Esophagus squamous epithelium (tissue), 4 donors: ENCODE data around the gene MTCH1.

Source experiments
- CTCF ChIP-seq, 6 experiments: fragments of 450-650 bp in 4 of 6; fragments of 200-600 bp in 2 of 6; sonication (generic) in 2 of 6; IDR thresholded peaks; one replicate each; pipeline ENCODE4 v1.5.1; 2016 to 2019; ENCODE audit warnings: antibody characterized with exemption in 6 of 6, mild to moderate bottlenecking in 4 of 6, moderate library complexity in 4 of 6
- POLR2A ChIP-seq, 4 donors: fragments of 450-650 bp; IDR thresholded peaks; one replicate each; pipeline ENCODE4 v1.6.1; 2017; ENCODE audit warnings: antibody characterized with exemption in 4 of 4, mild to moderate bottlenecking in 4 of 4, moderate library complexity in 3 of 4

DNA sequence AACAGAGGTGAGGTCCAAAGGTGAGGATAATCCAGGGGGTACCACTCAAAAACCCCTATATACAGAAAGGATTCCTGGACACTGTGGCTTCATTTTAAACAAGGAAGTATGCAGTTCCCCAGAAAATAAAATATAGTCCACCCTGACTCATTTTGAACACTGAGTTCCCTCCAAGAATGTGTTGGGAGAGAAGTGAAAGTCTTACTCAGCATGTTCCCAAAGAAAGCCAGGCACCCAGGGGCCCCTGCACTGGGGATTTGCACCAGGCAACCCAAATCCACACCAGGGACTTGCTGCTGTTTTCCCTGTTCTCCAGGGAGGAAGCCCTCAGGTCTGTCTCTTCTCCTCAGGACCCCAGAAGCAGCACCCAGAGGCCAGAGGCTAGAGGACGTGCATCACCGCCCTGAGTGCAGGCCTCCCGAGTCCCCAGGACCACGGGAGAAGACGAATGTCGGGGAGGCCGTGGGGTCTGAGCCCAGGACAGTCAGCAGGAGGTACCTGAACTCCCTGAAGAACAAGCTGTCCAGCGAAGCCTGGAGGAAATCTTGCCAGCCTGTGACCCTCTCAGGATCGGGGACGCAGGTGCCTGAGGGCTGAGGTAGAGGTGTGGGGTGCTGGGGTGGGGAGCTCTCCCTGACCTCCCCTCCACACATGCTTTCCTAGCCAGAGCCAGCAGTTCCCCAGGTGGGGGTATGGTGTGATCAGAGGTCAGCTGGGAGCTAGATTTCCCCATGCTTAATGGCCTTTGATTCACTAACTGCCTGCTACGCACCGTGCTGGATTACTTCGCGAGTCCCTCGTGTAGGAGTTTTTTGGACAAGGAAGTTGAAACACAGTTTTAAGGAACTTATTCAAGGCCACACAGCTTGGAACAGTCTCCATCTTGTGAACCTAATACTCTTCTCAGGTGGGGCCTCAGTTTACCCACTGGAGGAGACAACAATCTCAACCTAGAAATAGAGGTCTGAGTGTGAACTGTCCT, 22.8 kb upstream of the MTCH1 start:
- TF ChIP-seq CTCF (IDR thresholded peaks at IDR 0.05) (no peak), POLR2A (IDR thresholded peaks at IDR 0.05) (no peak)
